ENCODE results near the gene PCA3.

The PCA3 gene

DNA sequence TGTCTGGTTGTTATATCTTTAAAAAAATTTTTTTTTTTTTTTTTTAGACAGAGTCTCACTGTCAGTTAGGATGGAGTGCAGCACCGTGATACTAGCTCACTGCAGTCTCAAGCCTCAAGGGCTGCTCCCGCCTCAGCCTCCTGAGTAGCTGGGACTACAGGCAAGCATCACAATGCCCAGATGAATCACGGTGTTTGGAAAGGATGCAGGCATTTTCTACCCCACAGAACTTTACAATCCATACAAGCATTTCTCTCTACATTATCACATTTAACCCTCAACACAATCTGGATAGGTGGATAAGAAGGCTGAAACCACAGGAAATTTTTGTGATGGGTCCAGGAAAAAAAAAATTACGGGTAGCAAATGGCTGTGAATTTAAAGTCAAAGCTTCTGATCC is 5.8 kb upstream of the PCA3 start:
- no peak for DNase-seq

DNA sequence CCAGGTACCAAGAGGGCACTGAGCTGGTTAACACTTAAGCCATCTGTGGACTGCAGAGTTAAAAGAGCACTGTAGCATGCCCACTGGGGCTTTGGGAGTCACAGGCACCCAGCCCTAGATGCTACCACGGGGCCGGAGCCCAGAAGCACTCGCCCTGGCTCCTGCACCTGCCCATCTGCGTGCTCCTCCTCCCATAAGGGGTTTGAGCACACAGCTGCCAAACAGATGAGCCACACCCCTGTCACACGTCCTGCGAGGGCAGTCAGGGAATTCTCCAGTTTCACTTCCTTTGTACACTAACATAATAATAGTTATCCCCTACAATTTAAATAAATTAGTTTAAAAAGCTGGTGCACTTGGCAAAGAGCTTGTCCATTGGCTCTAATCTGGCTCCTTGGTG is 4.5 kb upstream of the PCA3 start:
- DNase-seq: peak; percentile 63

GRCh38 chr9:76761448-76761847 is 2.8 kb upstream of the PCA3 start:
- no peak for DNase-seq

GRCh38 chr9:76766126-76766525 is 1.9 kb downstream of the PCA3 start:
- no peak for DNase-seq

DNA sequence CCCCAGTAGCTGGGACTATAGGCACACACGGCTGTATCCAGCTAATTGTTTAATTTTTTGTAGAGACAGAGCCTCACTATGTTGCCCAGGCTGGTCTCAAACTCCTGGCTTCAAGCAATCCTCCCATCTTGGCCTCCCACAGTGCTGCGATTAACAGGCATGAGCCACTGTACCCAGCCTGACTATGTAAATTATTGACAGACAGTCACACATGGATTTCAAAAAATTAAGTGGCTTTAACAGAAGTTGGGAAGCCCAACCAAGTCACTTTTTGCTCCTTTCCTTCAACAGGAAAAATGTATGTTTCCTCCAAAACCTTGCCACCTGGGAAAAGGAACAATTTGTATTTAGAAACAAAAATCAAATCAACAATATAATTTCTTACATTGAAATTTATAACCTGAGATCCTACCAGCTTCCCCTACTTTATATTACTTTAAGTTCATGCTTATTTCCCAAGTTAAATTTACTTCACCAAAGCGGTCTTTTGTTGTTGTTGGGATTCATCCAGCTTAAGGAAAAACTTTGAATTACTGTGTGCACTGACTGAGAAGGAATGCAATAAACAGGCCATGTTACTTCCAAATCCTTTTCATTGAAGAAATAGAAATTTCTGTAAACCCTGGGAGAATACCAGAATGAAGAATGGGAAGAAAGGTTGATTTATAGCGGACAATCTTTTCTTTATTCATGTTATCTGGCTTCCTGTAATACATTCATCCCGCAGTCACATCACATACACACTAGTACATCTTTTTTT is 8.6 kb downstream of the PCA3 start:
- no peak for DNase-seq

GRCh38 chr9:76784881-76785280 is 20.6 kb downstream of the PCA3 start:
- no peak for DNase-seq

DNA sequence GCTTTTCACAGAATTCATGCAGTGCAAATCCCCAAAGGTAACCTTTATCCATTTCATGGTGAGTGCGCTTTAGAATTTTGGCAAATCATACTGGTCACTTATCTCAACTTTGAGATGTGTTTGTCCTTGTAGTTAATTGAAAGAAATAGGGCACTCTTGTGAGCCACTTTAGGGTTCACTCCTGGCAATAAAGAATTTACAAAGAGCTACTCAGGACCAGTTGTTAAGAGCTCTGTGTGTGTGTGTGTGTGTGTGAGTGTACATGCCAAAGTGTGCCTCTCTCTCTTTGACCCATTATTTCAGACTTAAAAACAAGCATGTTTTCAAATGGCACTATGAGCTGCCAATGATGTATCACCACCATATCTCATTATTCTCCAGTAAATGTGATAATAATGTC is 21.3 kb downstream of the PCA3 start:
- DNase-seq: no peak

- no peak for DNase-seq
Observed at GRCh38 chr9:76787677-76788076, 23.4 kb downstream of the PCA3 start.

- no peak for DNase-seq
Observed at GRCh38 chr9:76789840-76790239, 25.6 kb downstream of the PCA3 start.

DNA sequence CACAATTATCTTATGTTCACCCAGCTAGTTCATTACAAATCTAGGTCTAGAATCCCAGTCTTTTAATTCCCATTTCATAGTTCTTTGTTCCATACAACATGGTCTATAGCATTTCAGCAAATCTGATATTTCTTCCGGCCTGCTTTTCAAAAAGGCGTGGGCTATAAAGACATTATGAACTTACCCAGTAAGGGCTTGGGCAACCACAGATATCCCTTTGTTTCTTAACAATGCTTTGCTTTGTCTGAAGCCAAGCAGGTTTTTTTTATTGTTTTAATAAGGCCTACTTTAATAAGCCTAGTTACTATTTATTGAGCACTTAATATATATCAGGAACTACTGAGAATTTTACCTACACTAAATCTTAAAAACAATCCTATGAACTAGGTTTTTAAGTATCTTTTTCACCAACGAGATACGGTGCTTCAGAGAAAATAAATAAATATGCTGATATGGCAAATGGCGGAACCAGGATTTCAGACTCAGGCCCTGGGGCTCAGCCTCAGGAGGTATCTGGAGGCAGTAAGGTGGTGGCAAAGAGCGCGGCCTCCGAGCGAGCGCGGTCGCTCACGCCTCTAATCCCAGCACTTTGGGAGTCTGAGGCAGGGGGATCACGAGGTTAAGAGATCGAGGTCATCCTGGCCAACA is 29.7 kb downstream of the PCA3 start:
- no peak for DNase-seq

DNA sequence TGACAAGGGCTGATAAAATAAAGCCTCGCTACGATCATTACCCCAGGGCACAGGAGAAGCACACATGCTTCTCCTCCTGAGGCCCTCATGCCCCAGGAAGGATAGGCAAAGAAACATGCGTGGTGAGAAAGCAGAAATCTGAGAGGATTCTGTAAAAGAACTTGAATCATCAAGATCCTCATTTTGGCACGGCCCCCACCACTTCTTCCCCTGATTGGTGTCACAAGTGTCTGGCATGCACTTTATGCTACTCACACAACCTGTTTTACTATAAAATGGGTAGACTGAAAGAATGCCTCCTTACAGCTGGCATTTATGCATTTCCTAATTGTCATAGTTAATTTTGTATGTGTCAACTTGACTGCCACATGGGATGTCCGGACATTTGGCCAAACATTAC is 32.1 kb downstream of the PCA3 start:
- DNase-seq: no peak

- no peak for DNase-seq
Observed at GRCh38 chr9:76798527-76798926, 34.3 kb downstream of the PCA3 start.

DNA sequence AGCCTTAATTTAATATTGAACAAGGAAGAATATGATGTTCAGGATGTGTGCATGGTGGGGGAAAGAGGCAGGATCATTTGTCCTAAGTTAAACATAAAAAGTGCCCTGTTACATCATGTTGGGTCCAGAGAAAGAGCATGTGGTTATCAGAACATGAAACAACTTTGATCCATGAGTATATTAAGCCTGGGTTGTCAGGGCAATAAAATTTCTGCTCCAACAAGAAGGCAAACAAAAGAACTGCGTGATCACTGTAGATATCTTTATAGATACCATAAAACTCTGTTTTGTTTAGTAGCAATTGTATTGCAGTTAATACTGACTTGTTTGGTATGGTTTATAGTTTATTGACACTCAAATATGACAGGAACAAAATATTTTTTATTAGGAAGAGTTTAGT is 35.2 kb downstream of the PCA3 start:
- no peak for DNase-seq

- DNase-seq: no peak
Observed at GRCh38 chr9:76800901-76801300, 36.7 kb downstream of the PCA3 start.

GRCh38 chr9:76803083-76803482 is 38.8 kb downstream of the PCA3 start:
- DNase-seq: no peak

DNA sequence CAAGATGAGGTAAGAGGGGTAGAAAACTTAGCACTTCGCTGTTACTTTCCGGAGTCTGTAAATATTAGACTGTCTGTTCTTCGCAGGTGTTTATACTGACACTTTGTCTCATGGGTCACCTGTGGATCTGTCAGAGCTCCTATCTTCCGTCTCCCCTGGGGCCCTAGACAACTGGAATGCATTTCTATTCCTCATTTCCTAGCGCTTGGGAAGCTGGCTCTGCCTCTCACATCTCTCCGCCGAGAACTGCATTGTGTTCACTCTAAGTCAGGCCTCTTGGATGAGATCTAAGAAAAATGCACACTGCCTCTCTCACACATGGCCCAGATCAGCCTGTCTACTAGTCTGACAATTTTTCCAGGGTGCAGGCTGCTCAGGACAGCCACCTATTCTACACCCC is 39.5 kb downstream of the PCA3 start:
- DNase-seq: no peak

- no peak for DNase-seq
Observed at GRCh38 chr9:76808636-76809035, 44.4 kb downstream of the PCA3 start.

GRCh38 chr9:76810377-76810957 is 46.2 kb downstream of the PCA3 start:
- no peak for DNase-seq

DNA sequence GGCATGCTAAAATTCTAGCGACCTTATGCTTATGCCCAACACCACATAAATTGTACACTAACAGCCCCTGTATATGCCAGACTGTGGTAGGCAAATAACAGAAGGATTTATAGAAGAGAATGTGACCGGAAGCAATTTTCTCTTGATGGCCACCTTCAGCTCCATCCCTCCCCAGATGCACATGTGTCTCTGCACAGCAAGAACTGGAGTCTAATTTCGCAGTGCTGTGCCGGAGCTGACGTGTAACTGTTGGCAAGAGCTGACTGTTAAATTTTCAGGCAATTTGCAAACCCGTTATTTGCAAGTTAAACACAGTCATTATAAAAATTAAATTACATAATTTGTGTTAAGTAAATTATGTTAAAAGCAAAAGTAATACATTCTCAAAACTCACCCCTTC is 48.4 kb downstream of the PCA3 start:
- DNase-seq: no peak

DNA sequence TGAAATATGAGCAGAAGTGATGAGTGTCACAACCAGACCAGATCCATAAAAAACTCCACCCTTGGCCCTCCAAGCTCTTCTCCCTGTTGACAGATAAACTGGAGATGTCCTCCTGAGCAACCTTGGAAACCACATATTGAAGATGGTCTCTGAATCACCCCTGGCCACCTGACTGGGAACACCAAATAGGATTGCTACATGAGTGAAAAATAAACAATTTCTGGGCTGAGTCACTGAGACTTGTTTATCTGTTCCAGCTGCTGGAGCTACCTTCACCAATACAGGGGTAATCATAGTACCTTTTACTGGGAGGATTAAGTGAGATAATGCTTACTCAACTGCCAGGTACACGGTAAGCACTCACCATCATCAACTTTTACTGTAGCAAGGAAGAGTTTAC is 53.3 kb downstream of the PCA3 start:
- DNase-seq: no peak

DNA sequence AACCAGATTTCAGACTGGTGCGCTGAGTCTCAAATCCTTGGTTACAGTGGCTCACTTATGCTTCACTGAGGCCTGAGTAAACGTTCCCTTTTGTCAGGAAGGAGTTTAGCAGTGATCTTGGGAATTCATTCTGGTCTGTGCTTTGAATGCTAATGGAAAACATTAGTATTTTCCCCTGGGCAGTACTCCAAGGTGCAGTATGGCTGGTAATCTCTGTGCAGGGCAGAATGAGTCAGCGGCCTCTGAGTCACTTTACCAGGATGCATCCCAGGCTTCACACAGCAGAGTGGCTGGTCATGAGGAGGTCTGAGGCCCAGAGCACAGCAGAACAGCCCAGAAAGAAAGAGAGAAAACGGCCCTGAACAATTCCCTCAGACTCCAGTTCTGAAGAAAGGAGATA is 54.0 kb downstream of the PCA3 start:
- DNase-seq: no peak

GRCh38 chr9:76820431-76820830 is 56.2 kb downstream of the PCA3 start:
- no peak for DNase-seq

DNA sequence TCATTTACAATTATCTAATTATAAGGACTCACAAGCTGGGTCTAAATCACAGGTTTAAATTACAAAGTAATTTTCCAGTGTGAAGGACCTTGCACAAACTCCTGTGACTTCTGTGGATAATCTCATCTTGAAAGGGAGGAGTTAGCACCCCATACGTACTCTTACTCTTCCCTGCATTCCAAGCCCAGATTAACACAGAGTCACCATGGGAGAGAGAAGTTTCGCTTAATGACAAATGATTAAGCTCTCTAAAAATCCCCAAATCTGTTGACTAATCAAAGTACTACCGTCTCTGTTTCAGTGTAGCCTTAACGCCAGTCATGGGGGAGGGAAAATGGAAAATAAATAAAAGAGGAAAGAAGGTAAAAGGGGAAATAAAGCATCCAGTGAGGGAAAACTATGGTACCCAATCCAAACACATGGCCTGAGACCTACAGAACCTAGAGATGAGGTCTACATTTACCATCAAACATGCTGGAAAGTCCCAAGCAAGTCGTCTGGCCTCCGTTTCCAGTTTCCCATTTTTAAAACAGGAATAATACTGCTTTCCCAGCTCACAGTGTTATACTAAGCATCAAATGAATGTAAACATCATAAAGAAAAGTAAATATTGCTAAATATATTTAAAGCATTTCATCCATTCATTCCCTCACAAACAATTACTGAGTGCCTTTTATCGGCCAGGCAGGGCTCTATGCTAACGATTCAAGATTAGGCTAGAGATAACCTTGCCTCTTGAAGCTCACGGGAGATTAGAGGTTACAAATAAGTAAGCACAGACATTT is 63.2 kb downstream of the PCA3 start:
- DNase-seq: no peak

DNA sequence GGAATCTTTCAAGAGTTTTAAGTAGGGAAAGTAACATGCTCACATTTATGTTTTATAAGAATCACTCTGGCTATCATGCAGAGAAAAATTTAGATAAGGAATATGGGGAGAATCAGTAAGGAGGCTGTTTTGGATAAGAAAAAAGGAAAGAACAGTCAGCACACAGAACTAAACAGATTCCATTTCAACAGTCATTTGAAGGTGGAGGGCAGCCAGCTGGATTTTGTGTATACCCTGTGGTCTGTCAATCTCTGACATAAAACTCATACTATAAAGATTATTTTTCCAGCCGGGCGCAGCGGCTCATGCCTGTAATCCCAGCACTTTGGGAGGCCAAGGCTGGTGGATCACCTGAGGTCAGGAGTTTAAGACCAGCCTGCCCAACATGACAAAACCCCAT is 64.2 kb downstream of the PCA3 start:
- no peak for DNase-seq

All from NCI-H1436 treated with DMSO at 0.1 percent for 48 hours (cell line).